ENCODE results near the gene TRAPPC6A. TPM values are rescaled to one million over a fixed set of nuclear protein-coding genes. Genes with fewer than 3 reads are reported as not detected.

TRAPPC6A gene
- total and polyA plus RNA-seq, 2 of the 13 experiments (the other 11 are each of a cell fraction or from before 2014, with no cell fraction given): 6.5 to 21.0 TPM

GRCh38 chr19:45178262-45179071 lies 430 bp upstream of the TRAPPC6A start, which contains the start of gene BLOC1S3 (continued):
- TF ChIP-seq LRRFIP1 (CRISPR knock-in tag; conservative IDR thresholded peaks at IDR 0.05) (no peak), PREB (CRISPR knock-in tag; IDR thresholded peaks at IDR 0.05) (no peak), ZFP37 (CRISPR knock-in tag; IDR thresholded peaks at IDR 0.05; ENCODE audit: borderline replicate concordance) (0 out of 2 replicates have a peak, but pooled peaks have one; percentile 26), KMT2A (CRISPR knock-in tag; IDR thresholded peaks at IDR 0.05) (peak; percentile 50; the same call in 1 of the 2 replicates), ZNF800 (CRISPR knock-in tag; IDR thresholded peaks at IDR 0.05) (peak; percentile 79), ZNF20 (CRISPR knock-in tag; IDR thresholded peaks at IDR 0.05) (no peak), HNF4A (CRISPR knock-in tag; IDR thresholded peaks at IDR 0.05) (no peak), ZNF276 (CRISPR knock-in tag; IDR thresholded peaks at IDR 0.05; ENCODE audit: low read depth) (no peak), THAP9 (CRISPR knock-in tag; IDR thresholded peaks at IDR 0.05; ENCODE audit: borderline replicate concordance) (no peak; the same call in 1 of the 2 replicates), ZNF263 (CRISPR knock-in tag; IDR thresholded peaks at IDR 0.05) (no peak; the same call in 1 of the 2 replicates), CSRNP1 (CRISPR knock-in tag; IDR thresholded peaks at IDR 0.05) (no peak; the same call in 1 of the 2 replicates), MLLT10 (CRISPR knock-in tag; IDR thresholded peaks at IDR 0.05) (no peak), ZNF740 (CRISPR knock-in tag; IDR thresholded peaks at IDR 0.05) (no peak), HIVEP1 (CRISPR knock-in tag; IDR thresholded peaks at IDR 0.05) (no peak), ZNF672 (CRISPR knock-in tag; IDR thresholded peaks at IDR 0.05) (no peak)

Data from HepG2 (cell line).